HepG2 (cell line): Measurements from ENCODE around the gene SCGB1D1. TPM values are rescaled to one million over a fixed set of nuclear protein-coding genes. Genes with fewer than 3 reads are reported as not detected.

ENCODE experiments used
- HOXA7 ChIP-seq: sonication (generic); formaldehyde crosslinking; IDR thresholded peaks from 2 replicates; pipeline ENCODE4 v1.8.1; 2022; ENCODE audit warnings: mild to moderate bottlenecking, missing genetic modification reagents, moderate library complexity
- MAFK ChIP-seq, 2 experiments: IDR thresholded peaks in 1 of 2; conservative IDR thresholded peaks in 1 of 2; 2 replicates each; pipeline ENCODE4 v1.6.1; 2011; ENCODE audit warnings: improper control_type of control experiment in 2 of 2, low read length in 2 of 2
- SAFB2 ChIP-seq: sonication (generic); formaldehyde crosslinking; IDR thresholded peaks from 2 replicates; pipeline ENCODE4 v1.5.1; 2020; ENCODE audit warnings: missing genetic modification reagents, low read depth, mild to moderate bottlenecking, borderline replicate concordance
- ZNF142 ChIP-seq: sonication (generic); formaldehyde crosslinking; IDR thresholded peaks from 2 replicates; pipeline ENCODE4 v1.4.0; 2020; ENCODE audit warnings: missing genetic modification reagents
- ZNF646 ChIP-seq: sonication (generic); formaldehyde crosslinking; IDR thresholded peaks from 2 replicates; pipeline ENCODE4 v1.9.0; 2021; ENCODE audit warnings: mild to moderate bottlenecking, missing genetic modification reagents
- polyA plus RNA-seq, 8 experiments: library from polyadenylated mRNA; depleted of rRNA in 3 of 8; stranded (reverse) in 7 of 8; unstranded in 1 of 8; fragments of >200 nt; fragmentation: Illumina TruSeq in 4 of 8; extraction: Trizol in 4 of 8; gene quantifications; 2 replicates each; pipeline versions ENCODE4 v1.2.1 to v1.2.3, GENCODE V29; 2011 to 2016; ENCODE audit warnings: low read depth in 4 of 8, missing spikeins in 1 of 8, mixed read lengths in 1 of 8; ENCODE audit not compliant: insufficient read depth in 1 of 8
- total RNA-seq, 5 experiments: library from RNA; depleted of rRNA; stranded (reverse); fragments of >200 nt; fragmentation: Illumina TruSeq; extraction: Trizol; gene quantifications; 2 replicates each; pipeline ENCODE4 v1.2.3, GENCODE V29; 2016; ENCODE audit warnings: low read depth in 1 of 5
- TF ChIP-seq, protein P1 (sequence below): sonication (generic); formaldehyde crosslinking; IDR thresholded peaks from 2 replicates; pipeline ENCODE4 v1.5.1; 2020; ENCODE audit warnings: missing genetic modification reagents, mild to moderate bottlenecking, borderline replicate concordance

Gene SCGB1D1
- total and polyA plus RNA-seq, 2 of the 13 experiments (the other 11 are each of a cell fraction or from before 2014, with no cell fraction given), result not detected

DNA sequence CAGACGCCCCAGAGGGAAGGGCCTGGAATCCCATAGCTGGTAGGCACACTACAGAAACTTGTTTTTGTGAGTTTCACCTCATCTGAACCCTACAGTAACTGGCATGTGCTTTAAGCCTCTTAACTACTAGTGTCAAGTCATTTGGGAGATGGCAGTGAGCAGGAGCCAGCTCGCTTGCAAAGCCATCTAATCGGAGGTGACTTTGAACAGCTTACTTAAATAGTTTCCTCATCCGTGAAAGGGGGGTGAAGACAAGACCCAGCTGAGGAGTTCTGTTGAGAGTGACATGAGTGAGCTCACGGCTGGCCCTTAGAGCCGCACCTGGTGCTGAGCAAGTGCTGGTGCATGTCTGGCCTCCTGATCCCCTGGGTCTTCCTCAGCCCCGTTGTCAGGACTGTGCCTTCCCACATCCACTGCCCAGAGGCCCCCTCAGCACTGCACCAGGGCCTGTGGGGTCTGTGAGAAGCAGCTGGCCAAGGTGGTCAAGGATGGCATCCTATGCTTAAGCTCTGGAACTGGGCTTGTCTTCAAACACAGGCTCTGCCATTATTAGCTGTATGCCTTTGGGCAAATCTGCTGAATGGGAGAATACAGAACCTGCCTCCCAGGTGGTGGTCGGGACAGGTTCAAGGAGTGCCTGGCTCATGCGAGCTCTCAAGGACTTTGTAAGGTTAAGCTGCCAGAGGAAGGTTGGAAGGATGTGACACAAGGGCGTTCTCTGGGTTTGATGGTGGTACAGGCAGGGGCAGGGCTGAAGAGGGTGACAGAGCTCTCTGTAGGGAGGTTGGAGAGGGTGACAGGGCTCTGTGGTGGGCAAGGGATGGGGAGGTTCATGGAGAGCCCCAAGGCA is 38.9 kb upstream of the SCGB1D1 start (continued):
- TF ChIP-seq ZNF646 (CRISPR knock-in tag) (no peak), ZNF142 (CRISPR knock-in tag) (no peak), HOXA7 (no peak), MAFK (conservative IDR thresholded peaks at IDR 0.05 in 1 of 2, IDR thresholded peaks at IDR 0.05 in 1 of 2; ENCODE audit: low read length in 2 of 2) (no peak), SAFB2 (CRISPR knock-in tag) (no peak)
- TF ChIP-seq, protein P1, sequence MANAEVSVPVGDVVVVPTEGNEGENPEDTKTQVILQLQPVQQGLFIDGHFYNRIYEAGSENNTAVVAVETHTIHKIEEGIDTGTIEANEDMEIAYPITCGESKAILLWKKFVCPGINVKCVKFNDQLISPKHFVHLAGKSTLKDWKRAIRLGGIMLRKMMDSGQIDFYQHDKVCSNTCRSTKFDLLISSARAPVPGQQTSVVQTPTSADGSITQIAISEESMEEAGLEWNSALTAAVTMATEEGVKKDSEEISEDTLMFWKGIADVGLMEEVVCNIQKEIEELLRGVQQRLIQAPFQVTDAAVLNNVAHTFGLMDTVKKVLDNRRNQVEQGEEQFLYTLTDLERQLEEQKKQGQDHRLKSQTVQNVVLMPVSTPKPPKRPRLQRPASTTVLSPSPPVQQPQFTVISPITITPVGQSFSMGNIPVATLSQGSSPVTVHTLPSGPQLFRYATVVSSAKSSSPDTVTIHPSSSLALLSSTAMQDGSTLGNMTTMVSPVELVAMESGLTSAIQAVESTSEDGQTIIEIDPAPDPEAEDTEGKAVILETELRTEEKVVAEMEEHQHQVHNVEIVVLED (CRISPR knock-in tag), result no peak
